G401 (cell line): ENCODE measurements around the gene CLCN5. TPM values are rescaled to one million over a fixed set of nuclear protein-coding genes. Genes with fewer than 3 reads are reported as not detected.

Experiments
- DNase-seq: peaks from one replicate; pipeline ENCODE4 v3.0.0-alpha.2; 2015; ENCODE audit warnings: low spot score
- in situ Hi-C: cut with HindIII; loops from 2 replicates; pipeline ENCODE4 v1.10.0; 2016; ENCODE audit warnings: low sequenced_read_pairs, mixed read lengths
- total RNA-seq: library from RNA; depleted of rRNA; stranded (reverse); fragments of >200 nt; shearing (Covaris generic); gene quantifications from 2 replicates; pipeline ENCODE4 v1.2.3, GENCODE V29; 2014; rRNA removed

The CLCN5 gene
- total RNA-seq = 5.8 and 7.1 TPM in 2 replicates

- DNase-seq = peak; percentile 90
- in situ Hi-C loops = no loop called here
Observed at GRCh38 chrX:49922291-49923241, at the start of gene CLCN5. Gene CLCN5, plus strand, starts transcription at chrX:49922596. Its CDS starts 2,703 bp downstream, at chrX:49925299.

- in situ Hi-C loops = no loop called here
- DNase-seq = peak; percentile 83
Observed at GRCh38 chrX:49876750-49877149, 45.6 kb upstream of the CLCN5 start.

GRCh38 chrX:49877397-49878101 is 44.8 kb upstream of the CLCN5 start:
- in situ Hi-C loops = no loop called here

GRCh38 chrX:49878128-49878833 is 44.1 kb upstream of the CLCN5 start:
- in situ Hi-C loops = no loop called here
- DNase-seq = peak; percentile 18

More at GRCh38 chrX:49877397-49878101, 44.8 kb upstream of the CLCN5 start:
- no peak for DNase-seq

- in situ Hi-C loops = no loop called here
- peak; percentile 82 for DNase-seq
Observed at GRCh38 chrX:49878834-49879655, 43.4 kb upstream of the CLCN5 start, which contains the start of gene USP27X. Gene USP27X, plus strand, starts transcription at chrX:49879484. Its CDS starts 824 bp downstream, at chrX:49880308.

- in situ Hi-C loops = no loop called here
- no peak for DNase-seq
Observed at GRCh38 chrX:49879656-49880277, 42.6 kb upstream of the CLCN5 start.

GRCh38 chrX:49880668-49881067 is 41.7 kb upstream of the CLCN5 start:
- DNase-seq = peak; percentile 16
- in situ Hi-C loops = no loop called here

- DNase-seq = peak; percentile 48
- in situ Hi-C loops = no loop called here
Observed at GRCh38 chrX:49884290-49884862, 38.0 kb upstream of the CLCN5 start.

- in situ Hi-C loops = no loop called here
- no peak for DNase-seq
Observed at GRCh38 chrX:49892542-49892941, 29.9 kb upstream of the CLCN5 start.

GRCh38 chrX:49896951-49897350 is 25.4 kb upstream of the CLCN5 start:
- in situ Hi-C loops = no loop called here
- no peak for DNase-seq

- in situ Hi-C loops = no loop called here
- no peak for DNase-seq
Observed at GRCh38 chrX:49901048-49901447, 21.3 kb upstream of the CLCN5 start.

GRCh38 chrX:49910344-49910743 is 12.1 kb upstream of the CLCN5 start:
- in situ Hi-C loops = no loop called here

GRCh38 chrX:49912086-49912485 is 10.3 kb upstream of the CLCN5 start:
- in situ Hi-C loops = no loop called here
- no peak for DNase-seq

More at GRCh38 chrX:49910344-49910743, 12.1 kb upstream of the CLCN5 start:
- no peak for DNase-seq

- in situ Hi-C loops = no loop called here
- DNase-seq = no peak
Observed at GRCh38 chrX:49912861-49913260, 9.5 kb upstream of the CLCN5 start.

- peak; percentile 68 for DNase-seq
- in situ Hi-C loops = no loop called here
Observed at GRCh38 chrX:49915361-49916222, 6.8 kb upstream of the CLCN5 start.

- in situ Hi-C loops = no loop called here
- peak; percentile 33 for DNase-seq
Observed at GRCh38 chrX:49919617-49920016, 2.8 kb upstream of the CLCN5 start.

- in situ Hi-C loops = no loop called here
- no peak for DNase-seq
Observed at GRCh38 chrX:49921109-49921508, 1.3 kb upstream of the CLCN5 start.
